ENCODE results near the gene CPNE9. TPM values are rescaled to one million over a fixed set of nuclear protein-coding genes. Genes with fewer than 3 reads are reported as not detected.

Gene CPNE9
- total and polyA plus RNA-seq, 2 experiments from 2014 or later = 7.0 to 8.8 TPM

DNA sequence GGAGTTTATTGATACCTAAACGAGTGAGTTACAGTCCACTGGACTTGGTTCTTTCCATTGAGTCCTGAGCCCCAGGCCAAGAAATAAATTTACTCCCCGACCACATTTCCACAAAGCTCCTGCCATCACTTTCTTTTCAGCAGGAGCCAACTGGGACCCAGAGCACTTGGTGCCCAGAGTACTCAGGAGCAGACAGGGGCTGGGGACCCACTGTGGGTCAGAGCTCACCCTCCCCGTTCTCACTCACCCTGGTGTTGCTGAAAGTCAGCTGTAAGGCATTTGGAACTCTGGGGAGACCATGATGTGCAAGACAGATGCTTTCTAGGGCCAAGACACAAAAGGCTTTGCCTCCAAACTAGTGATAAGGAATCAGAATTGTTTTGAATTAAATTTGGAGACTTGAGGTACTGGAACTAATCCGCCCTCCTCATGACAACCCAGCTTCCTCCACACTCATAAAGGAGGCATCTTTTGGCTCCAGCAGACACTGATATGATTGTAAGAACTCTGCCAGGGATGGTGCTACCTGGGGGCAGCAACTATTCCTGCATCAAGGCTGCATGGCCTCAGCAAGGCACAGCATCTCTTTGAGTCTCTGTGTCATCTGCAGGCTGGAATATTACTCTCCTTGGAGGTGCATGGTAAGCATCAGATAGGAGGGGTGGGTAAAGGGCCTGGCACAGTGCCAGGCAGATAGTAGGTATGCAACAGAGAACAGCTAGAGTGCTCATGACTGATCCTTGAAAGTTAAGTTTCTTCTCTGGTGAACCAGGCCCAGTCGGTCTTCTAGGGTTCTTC is 73.5 kb downstream of the CPNE9 start (continued):
- TF ChIP-seq, protein P1, sequence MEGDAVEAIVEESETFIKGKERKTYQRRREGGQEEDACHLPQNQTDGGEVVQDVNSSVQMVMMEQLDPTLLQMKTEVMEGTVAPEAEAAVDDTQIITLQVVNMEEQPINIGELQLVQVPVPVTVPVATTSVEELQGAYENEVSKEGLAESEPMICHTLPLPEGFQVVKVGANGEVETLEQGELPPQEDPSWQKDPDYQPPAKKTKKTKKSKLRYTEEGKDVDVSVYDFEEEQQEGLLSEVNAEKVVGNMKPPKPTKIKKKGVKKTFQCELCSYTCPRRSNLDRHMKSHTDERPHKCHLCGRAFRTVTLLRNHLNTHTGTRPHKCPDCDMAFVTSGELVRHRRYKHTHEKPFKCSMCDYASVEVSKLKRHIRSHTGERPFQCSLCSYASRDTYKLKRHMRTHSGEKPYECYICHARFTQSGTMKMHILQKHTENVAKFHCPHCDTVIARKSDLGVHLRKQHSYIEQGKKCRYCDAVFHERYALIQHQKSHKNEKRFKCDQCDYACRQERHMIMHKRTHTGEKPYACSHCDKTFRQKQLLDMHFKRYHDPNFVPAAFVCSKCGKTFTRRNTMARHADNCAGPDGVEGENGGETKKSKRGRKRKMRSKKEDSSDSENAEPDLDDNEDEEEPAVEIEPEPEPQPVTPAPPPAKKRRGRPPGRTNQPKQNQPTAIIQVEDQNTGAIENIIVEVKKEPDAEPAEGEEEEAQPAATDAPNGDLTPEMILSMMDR (conservative IDR thresholded peaks at IDR 0.05; ENCODE audit: low read depth in 2 of 2) = no peak
- no peak for TF ChIP-seq JUNB (IDR thresholded peaks at IDR 0.05; ENCODE audit: unreplicated experiment)

DNA sequence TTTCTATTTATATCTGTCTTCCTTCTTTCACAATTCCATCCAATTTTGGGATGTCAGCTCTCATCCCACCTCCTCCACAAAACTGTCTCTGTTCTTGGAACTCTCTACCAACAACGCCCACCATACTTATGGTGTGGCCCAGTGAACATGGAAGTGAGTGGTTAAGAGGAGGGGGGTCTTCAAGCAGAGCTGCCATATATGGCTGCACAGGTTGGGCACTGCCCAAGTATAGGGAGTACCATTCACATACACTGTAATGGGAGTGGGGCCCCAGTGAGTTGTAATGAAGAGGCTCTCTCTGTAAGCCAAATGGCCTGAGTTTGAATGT is 74.0 kb downstream of the CPNE9 start:
- Histone ChIP-seq H3K36me3 (ENCODE audit: insufficient read depth) (no peaks in the 10 kb centered on the region), H3K27me3 (ENCODE audit: insufficient read depth) (0 out of 2 replicates have a peak, but pooled peaks cover 6% of the 10 kb centered on the region), H3K27ac (ENCODE audit: low read depth) (no peak overlapping the region), H3F3A (replicated peaks; ENCODE audit: low read depth) (no peaks in the 10 kb centered on the region), H4K20me1 (replicated peaks; ENCODE audit: insufficient read depth) (no peaks in the 10 kb centered on the region; the same call in 1 of the 2 replicates), H2AFZ (no peak overlapping the region), H3K4me1 (ENCODE audit: insufficient read depth) (no peaks in the 10 kb centered on the region), H3K4me3 (no peak overlapping the region), H3K79me2 (replicated peaks; ENCODE audit: insufficient read depth) (no peaks in the 10 kb centered on the region), H3K4me2 (no peak overlapping the region), H3K9me2 (ENCODE audit: insufficient read depth) (no peaks in the 10 kb centered on the region)
- Mint-ChIP-seq H3K27me3 (ENCODE audit: insufficient read depth, low read depth, poor library complexity) (peaks cover 14% of the 10 kb centered on the region), H3K9me3 (no peaks in the 10 kb centered on the region), H3K4me1 (no peaks in the 10 kb centered on the region), H3K4me3 (no peak overlapping the region), H3K27ac (no peak overlapping the region), H3K36me3 (ENCODE audit: low read depth) (peaks cover 16% of the 10 kb centered on the region)
- TF ChIP-seq ZNF331 (CRISPR knock-in tag; IDR thresholded peaks at IDR 0.05; ENCODE audit: low read depth) (no peak), STAT1 (IDR thresholded peaks at IDR 0.05; ENCODE audit: unreplicated experiment) (no peak), ZNF114 (CRISPR knock-in tag; IDR thresholded peaks at IDR 0.05) (no peak), NANOG (IDR thresholded peaks at IDR 0.05; ENCODE audit: borderline replicate concordance) (no peak), EZH2phosphoT487 (IDR thresholded peaks at IDR 0.05; ENCODE audit: unreplicated experiment) (no peak)
- TF ChIP-seq, protein P1 (conservative IDR thresholded peaks at IDR 0.05; ENCODE audit: low read depth in 2 of 2) = no peak
- TF ChIP-seq, protein P2, sequence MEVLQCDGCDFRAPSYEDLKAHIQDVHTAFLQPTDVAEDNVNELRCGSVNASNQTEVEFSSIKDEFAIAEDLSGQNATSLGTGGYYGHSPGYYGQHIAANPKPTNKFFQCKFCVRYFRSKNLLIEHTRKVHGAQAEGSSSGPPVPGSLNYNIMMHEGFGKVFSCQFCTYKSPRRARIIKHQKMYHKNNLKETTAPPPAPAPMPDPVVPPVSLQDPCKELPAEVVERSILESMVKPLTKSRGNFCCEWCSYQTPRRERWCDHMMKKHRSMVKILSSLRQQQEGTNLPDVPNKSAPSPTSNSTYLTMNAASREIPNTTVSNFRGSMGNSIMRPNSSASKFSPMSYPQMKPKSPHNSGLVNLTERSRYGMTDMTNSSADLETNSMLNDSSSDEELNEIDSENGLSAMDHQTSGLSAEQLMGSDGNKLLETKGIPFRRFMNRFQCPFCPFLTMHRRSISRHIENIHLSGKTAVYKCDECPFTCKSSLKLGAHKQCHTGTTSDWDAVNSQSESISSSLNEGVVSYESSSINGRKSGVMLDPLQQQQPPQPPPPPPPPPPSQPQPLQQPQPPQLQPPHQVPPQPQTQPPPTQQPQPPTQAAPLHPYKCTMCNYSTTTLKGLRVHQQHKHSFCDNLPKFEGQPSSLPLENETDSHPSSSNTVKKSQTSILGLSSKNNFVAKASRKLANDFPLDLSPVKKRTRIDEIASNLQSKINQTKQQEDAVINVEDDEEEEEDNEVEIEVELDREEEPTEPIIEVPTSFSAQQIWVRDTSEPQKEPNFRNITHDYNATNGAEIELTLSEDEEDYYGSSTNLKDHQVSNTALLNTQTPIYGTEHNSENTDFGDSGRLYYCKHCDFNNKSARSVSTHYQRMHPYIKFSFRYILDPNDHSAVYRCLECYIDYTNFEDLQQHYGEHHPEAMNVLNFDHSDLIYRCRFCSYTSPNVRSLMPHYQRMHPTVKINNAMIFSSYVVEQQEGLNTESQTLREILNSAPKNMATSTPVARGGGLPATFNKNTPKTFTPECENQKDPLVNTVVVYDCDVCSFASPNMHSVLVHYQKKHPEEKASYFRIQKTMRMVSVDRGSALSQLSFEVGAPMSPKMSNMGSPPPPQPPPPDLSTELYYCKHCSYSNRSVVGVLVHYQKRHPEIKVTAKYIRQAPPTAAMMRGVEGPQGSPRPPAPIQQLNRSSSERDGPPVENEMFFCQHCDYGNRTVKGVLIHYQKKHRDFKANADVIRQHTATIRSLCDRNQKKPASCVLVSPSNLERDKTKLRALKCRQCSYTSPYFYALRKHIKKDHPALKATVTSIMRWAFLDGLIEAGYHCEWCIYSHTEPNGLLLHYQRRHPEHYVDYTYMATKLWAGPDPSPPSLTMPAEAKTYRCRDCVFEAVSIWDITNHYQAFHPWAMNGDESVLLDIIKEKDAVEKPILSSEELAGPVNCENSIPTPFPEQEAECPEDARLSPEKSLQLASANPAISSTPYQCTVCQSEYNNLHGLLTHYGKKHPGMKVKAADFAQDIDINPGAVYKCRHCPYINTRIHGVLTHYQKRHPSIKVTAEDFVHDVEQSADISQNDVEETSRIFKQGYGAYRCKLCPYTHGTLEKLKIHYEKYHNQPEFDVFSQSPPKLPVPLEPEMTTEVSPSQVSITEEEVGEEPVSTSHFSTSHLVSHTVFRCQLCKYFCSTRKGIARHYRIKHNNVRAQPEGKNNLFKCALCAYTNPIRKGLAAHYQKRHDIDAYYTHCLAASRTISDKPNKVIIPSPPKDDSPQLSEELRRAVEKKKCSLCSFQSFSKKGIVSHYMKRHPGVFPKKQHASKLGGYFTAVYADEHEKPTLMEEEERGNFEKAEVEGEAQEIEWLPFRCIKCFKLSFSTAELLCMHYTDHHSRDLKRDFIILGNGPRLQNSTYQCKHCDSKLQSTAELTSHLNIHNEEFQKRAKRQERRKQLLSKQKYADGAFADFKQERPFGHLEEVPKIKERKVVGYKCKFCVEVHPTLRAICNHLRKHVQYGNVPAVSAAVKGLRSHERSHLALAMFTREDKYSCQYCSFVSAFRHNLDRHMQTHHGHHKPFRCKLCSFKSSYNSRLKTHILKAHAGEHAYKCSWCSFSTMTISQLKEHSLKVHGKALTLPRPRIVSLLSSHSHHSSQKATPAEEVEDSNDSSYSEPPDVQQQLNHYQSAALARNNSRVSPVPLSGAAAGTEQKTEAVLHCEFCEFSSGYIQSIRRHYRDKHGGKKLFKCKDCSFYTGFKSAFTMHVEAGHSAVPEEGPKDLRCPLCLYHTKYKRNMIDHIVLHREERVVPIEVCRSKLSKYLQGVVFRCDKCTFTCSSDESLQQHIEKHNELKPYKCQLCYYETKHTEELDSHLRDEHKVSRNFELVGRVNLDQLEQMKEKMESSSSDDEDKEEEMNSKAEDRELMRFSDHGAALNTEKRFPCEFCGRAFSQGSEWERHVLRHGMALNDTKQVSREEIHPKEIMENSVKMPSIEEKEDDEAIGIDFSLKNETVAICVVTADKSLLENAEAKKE (CRISPR knock-in tag; IDR thresholded peaks at IDR 0.05) = no peak
- TF ChIP-seq, protein P3, sequence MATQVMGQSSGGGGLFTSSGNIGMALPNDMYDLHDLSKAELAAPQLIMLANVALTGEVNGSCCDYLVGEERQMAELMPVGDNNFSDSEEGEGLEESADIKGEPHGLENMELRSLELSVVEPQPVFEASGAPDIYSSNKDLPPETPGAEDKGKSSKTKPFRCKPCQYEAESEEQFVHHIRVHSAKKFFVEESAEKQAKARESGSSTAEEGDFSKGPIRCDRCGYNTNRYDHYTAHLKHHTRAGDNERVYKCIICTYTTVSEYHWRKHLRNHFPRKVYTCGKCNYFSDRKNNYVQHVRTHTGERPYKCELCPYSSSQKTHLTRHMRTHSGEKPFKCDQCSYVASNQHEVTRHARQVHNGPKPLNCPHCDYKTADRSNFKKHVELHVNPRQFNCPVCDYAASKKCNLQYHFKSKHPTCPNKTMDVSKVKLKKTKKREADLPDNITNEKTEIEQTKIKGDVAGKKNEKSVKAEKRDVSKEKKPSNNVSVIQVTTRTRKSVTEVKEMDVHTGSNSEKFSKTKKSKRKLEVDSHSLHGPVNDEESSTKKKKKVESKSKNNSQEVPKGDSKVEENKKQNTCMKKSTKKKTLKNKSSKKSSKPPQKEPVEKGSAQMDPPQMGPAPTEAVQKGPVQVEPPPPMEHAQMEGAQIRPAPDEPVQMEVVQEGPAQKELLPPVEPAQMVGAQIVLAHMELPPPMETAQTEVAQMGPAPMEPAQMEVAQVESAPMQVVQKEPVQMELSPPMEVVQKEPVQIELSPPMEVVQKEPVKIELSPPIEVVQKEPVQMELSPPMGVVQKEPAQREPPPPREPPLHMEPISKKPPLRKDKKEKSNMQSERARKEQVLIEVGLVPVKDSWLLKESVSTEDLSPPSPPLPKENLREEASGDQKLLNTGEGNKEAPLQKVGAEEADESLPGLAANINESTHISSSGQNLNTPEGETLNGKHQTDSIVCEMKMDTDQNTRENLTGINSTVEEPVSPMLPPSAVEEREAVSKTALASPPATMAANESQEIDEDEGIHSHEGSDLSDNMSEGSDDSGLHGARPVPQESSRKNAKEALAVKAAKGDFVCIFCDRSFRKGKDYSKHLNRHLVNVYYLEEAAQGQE (IDR thresholded peaks at IDR 0.05; ENCODE audit: unreplicated experiment) = no peak
- DNase-seq (ENCODE audit: low spot score) = no peak
- no peak for ATAC-seq
